ENCODE results near the gene ARL3. TPM values are rescaled to one million over a fixed set of nuclear protein-coding genes. Genes with fewer than 3 reads are reported as not detected.
"Not testable (repeated sequence)": the region's sequence is repeated elsewhere in the genome, so short reads cannot be mapped to it uniquely, and the experiment has no call there.

The ARL3 gene
- total RNA-seq, 1 experiment from 2014 or later: 16.5 TPM

DNA sequence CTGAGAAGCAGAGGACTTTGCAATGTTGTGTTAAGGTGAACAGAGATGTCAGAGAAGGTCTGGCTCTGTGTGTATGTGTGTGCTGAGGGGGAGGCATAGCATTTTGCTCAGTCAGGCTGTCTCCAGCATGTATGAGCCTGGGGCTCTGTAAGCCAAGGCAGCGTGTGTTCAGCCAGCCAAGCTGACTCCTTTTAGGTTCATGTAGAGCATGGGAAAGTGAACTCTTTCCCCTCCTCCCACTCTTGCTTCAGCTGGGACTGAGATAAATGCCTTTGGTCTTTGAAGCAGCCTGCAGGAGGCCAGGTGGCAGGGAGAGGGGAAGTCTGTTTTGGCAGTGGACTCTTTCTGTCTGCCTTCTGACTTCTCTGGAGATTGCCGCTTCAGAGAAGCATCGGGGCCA lies 4.0 kb upstream of the ARL3 start:
- Histone ChIP-seq H3K27me3 (ENCODE audit: insufficient read depth, low read length) (no peaks in the 10 kb centered on the region), H3K18ac (ENCODE audit: insufficient read length, low read depth, low read length) (no peak overlapping the region), H2BK20ac (ENCODE audit: low read depth, low read length, poor library complexity, severe bottlenecking) (no peak overlapping the region), H3K23me2 (ENCODE audit: insufficient read length, low read depth, low read length, poor library complexity, severe bottlenecking) (peaks cover 9% of the 10 kb centered on the region), H3K9me3 (ENCODE audit: control insufficient read depth, low read depth, low read length) (no peaks in the 10 kb centered on the region), H3T11ph (ENCODE audit: low read length) (no peak overlapping the region), H4K8ac (replicated peaks; ENCODE audit: insufficient read length, low read depth, low read length) (no peak overlapping the region), H4K20me1 (ENCODE audit: control insufficient read depth, insufficient read depth, insufficient read length) (no peaks in the 10 kb centered on the region), H2AFZ (ENCODE audit: low read length) (no peak overlapping the region), H4K91ac (ENCODE audit: insufficient read length, low read depth, low read length) (no peak overlapping the region), H3K14ac (ENCODE audit: insufficient read depth, low read length) (no peak overlapping the region), H3K23ac (ENCODE audit: insufficient read length, low read depth, low read length) (no peak overlapping the region), H2BK5ac (ENCODE audit: insufficient read length, low read length) (no peak overlapping the region), H3K4me1 (ENCODE audit: insufficient read depth, low read length) (peaks cover 8% of the 10 kb centered on the region; the same call in 1 of the 2 replicates), H3K79me2 (ENCODE audit: insufficient read depth, low read length) (peaks cover 2% of the 10 kb centered on the region; the same call in 1 of the 2 replicates), H3K4me2 (ENCODE audit: insufficient read depth, insufficient read length, low read length) (peak overlapping the region; percentile 23), H3K4ac (ENCODE audit: low read depth, low read length) (no peak overlapping the region), H3K27ac (ENCODE audit: insufficient read length, low read depth, low read length) (no peak overlapping the region), H3K56ac (ENCODE audit: insufficient read length, low read depth, low read length) (no peak overlapping the region), H2BK12ac (ENCODE audit: insufficient read length, low read depth, low read length) (no peak overlapping the region), H2AK5ac (ENCODE audit: insufficient read length, low read length) (no peak overlapping the region), H4K5ac (ENCODE audit: insufficient read length, low read depth, low read length) (no peak overlapping the region), H2BK15ac (ENCODE audit: low read depth, low read length) (no peak overlapping the region), H3K79me1 (ENCODE audit: insufficient read depth, low read depth, low read length, poor library complexity, severe bottlenecking) (no peaks in the 10 kb centered on the region), H3K9ac (ENCODE audit: extremely low read depth, insufficient read length, low read length) (no peak overlapping the region), H2BK120ac (ENCODE audit: low read depth, low read length, poor library complexity, severe bottlenecking) (no peak overlapping the region)
- Mint-ChIP-seq H3K4me3 (peak overlapping the region; percentile 2 to 27; a peak in 2 of 5 replicates), H3K27me3 (ENCODE audit: low read depth) (no peaks in the 10 kb centered on the region), H3K27ac (peak overlapping the region; percentile 53 to 69 (median 62); a peak in 4 of 7 replicates), H3K36me3 (ENCODE audit: insufficient read depth in 1 of 3, low read depth in 3 of 3) (peaks cover 11 to 40% (median 22%) of the 10 kb centered on the region in 3 experiments; a peak in 6 of 7 replicates), H3K4me1 (peaks cover 39 to 52% of the 10 kb centered on the region in 2 experiments), H3K9me3 (no peaks in the 10 kb centered on the region)
- WGBS (ENCODE audit: extremely low coverage, insufficient read length, low lambda C conversion rate): no CpG with 5 or more reads among the region's 3 CpGs
- peak; percentile 54 for DNase-seq
- TF ChIP-seq, protein P1, sequence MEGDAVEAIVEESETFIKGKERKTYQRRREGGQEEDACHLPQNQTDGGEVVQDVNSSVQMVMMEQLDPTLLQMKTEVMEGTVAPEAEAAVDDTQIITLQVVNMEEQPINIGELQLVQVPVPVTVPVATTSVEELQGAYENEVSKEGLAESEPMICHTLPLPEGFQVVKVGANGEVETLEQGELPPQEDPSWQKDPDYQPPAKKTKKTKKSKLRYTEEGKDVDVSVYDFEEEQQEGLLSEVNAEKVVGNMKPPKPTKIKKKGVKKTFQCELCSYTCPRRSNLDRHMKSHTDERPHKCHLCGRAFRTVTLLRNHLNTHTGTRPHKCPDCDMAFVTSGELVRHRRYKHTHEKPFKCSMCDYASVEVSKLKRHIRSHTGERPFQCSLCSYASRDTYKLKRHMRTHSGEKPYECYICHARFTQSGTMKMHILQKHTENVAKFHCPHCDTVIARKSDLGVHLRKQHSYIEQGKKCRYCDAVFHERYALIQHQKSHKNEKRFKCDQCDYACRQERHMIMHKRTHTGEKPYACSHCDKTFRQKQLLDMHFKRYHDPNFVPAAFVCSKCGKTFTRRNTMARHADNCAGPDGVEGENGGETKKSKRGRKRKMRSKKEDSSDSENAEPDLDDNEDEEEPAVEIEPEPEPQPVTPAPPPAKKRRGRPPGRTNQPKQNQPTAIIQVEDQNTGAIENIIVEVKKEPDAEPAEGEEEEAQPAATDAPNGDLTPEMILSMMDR (conservative IDR thresholded peaks at IDR 0.05): no peak

DNA sequence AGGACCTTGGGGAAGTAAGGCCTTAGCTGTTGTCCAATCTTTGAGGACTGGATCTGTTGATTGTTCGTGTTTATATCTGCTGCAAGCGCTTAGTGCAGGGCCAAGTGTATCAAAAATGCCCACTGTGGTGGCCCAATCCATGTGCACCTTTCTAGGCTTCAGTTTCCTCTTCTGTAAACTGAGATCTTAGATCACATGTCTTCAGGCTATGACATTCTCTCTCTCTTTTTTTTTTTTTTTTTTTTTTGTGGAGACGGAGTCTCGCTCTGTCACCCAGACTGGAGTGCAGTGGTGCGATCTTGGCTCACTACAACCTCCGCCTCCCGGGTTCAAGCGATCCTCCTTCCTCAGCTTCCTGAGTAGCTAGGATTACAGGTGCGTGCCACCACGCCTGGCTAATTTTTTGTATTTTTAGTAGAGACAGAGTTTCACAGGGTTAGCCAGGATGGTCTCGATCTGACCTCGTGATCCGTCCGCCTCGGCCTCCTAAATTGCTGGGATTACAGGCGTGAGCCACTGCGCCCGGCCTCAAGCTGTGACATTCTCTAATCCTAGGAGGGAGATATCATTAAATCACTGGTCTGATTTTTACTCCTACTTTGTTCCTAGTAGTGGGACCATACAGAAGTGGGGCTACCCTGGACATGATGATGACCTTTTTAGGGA lies 2.8 kb upstream of the ARL3 start:
- H3K23ac ChIP-seq (ENCODE audit: insufficient read length, low read depth, low read length); H3K4ac ChIP-seq (ENCODE audit: low read depth, low read length); H3K27me3 Mint-ChIP-seq (ENCODE audit: low read depth); H4K5ac ChIP-seq (ENCODE audit: insufficient read length, low read depth, low read length); H2BK15ac ChIP-seq (ENCODE audit: low read depth, low read length); H4K8ac ChIP-seq (replicated peaks; ENCODE audit: insufficient read length, low read depth, low read length); H2BK20ac ChIP-seq (ENCODE audit: low read depth, low read length, poor library complexity, severe bottlenecking); H2AFZ ChIP-seq (ENCODE audit: low read length); H3K4me1 ChIP-seq (ENCODE audit: insufficient read depth, low read length); H3K9me3 Mint-ChIP-seq; H3K9ac ChIP-seq (ENCODE audit: extremely low read depth, insufficient read length, low read length); H3K18ac ChIP-seq (ENCODE audit: insufficient read length, low read depth, low read length); H3K27me3 ChIP-seq (ENCODE audit: insufficient read depth, low read length); H3K14ac ChIP-seq (ENCODE audit: insufficient read depth, low read length); H3K56ac ChIP-seq (ENCODE audit: insufficient read length, low read depth, low read length); H3K79me2 ChIP-seq (ENCODE audit: insufficient read depth, low read length); H2BK12ac ChIP-seq (ENCODE audit: insufficient read length, low read depth, low read length); H3K9me3 ChIP-seq (ENCODE audit: control insufficient read depth, low read depth, low read length); H2BK120ac ChIP-seq (ENCODE audit: low read depth, low read length, poor library complexity, severe bottlenecking); H4K91ac ChIP-seq (ENCODE audit: insufficient read length, low read depth, low read length); H3K79me1 ChIP-seq (ENCODE audit: insufficient read depth, low read depth, low read length, poor library complexity, severe bottlenecking); H2BK5ac ChIP-seq (ENCODE audit: insufficient read length, low read length); H3T11ph ChIP-seq (ENCODE audit: low read length); H2AK5ac ChIP-seq (ENCODE audit: insufficient read length, low read length); DNase-seq; H4K20me1 ChIP-seq (ENCODE audit: control insufficient read depth, insufficient read depth, insufficient read length); H3K4me2 ChIP-seq (ENCODE audit: insufficient read depth, insufficient read length, low read length); H3K27ac ChIP-seq (ENCODE audit: insufficient read length, low read depth, low read length): not testable (repeated sequence)
- no CpG with 5 or more reads among the region's 18 CpGs for WGBS (ENCODE audit: extremely low coverage, insufficient read length, low lambda C conversion rate)
- Mint-ChIP-seq H3K4me1 (peaks cover 48 to 60% of the 10 kb centered on the region in 2 experiments), H3K4me3 (peak overlapping the region; percentile 4 to 48; a peak in 2 of 5 replicates), H3K36me3 (ENCODE audit: insufficient read depth in 1 of 3, low read depth in 3 of 3) (peaks cover 11 to 36% (median 20%) of the 10 kb centered on the region in 3 experiments; a peak in 6 of 7 replicates), H3K27ac (peak overlapping the region in 2 of 3 experiments; percentile 43 to 69; a peak in 2 of 7 replicates)
- peaks cover 11% of the 10 kb centered on the region for H3K23me2 ChIP-seq (ENCODE audit: insufficient read length, low read depth, low read length, poor library complexity, severe bottlenecking)
